Breast epithelium (tissue), 3 donors: ENCODE measurements around the gene PHAX.

Experiments used
- CTCF ChIP-seq, 3 donors: fragments of 450-650 bp; IDR thresholded peaks; one replicate each; pipeline ENCODE4 v1.5.1; 2016 to 2017; ENCODE audit warnings: antibody characterized with exemption in 3 of 3, mild to moderate bottlenecking in 3 of 3, moderate library complexity in 3 of 3
- POLR2A ChIP-seq: fragments of 450-650 bp; IDR thresholded peaks from one replicate; pipeline ENCODE4 v1.6.1; 2016; ENCODE audit warnings: antibody characterized with exemption, mild to moderate bottlenecking, moderate library complexity

DNA sequence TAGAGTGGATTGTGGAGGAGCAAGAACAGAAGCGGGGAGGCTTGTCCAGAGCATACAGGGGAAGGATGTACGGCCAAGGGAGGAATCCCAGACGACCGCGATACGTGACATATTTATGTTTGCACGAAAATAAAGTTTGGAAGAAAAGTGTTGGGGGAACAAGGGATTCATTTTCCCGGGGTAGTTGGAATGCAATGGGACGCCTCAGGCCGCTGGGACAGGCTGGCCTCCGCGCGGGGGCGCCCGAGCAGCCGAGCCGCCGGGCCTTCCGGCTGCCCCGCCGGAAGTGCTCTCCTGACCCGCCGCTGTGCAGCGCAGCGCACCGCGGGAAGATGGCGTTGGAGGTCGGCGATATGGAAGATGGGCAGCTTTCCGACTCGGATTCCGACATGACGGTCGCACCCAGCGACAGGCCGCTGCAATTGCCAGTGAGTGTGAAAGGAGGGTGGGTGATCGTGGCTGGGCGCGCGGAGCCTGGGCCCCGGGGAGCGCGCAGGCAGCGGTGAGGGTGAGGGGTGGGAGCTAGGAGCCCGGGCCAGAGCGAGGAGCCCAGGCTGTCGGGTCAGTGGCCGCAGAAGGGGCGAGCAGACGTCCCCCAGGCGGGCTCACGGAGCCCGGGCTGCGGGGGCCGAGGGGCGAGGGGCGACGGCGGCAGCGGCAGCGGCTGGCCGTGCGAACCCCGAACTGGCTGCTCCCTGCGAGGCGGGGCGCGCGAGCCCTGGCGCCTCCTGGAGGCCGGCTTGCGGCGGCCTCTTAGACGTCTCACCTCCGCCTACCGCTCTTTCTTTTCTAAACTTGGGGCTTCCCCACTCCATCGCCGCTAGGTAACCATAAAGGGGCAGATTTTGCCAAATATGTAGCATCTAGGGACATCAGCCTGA is at the start of gene PHAX:
- peak; percentile 23 to 50 (median 24) for TF ChIP-seq CTCF (IDR thresholded peaks at IDR 0.05)
- no peak for TF ChIP-seq POLR2A
